GM10266 (cell line): ENCODE measurements around the gene MEIS1.

Experiments used
- DNase-seq: peaks from one replicate; pipeline ENCODE4 v3.0.0; 2012; ENCODE audit errors: extremely low spot score
- CTCF ChIP-seq: IDR thresholded peaks from 2 replicates; pipeline ENCODE4 v1.5.1; 2012; ENCODE audit warnings: mild to moderate bottlenecking, low read depth; ENCODE audit not compliant: control insufficient read depth, insufficient read depth; ENCODE audit errors: missing control alignments

MEIS1 gene

GRCh38 chr2:66562304-66562685, 127.4 kb downstream of the MEIS1 start:
- TF ChIP-seq CTCF: no peak
- no peak for DNase-seq

- DNase-seq: no peak
- TF ChIP-seq CTCF: no peak
Measured at GRCh38 chr2:66563473-66563872, 128.5 kb downstream of the MEIS1 start.

- no peak for DNase-seq
- no peak for TF ChIP-seq CTCF
Measured at GRCh38 chr2:66565291-66565690, 130.4 kb downstream of the MEIS1 start.

GRCh38 chr2:66566726-66567399, 131.9 kb downstream of the MEIS1 start:
- no peak for TF ChIP-seq CTCF
- DNase-seq: no peak

GRCh38 chr2:66567729-66568128, 132.8 kb downstream of the MEIS1 start:
- DNase-seq: no peak
- no peak for TF ChIP-seq CTCF

- TF ChIP-seq CTCF: no peak
- DNase-seq: no peak
Measured at GRCh38 chr2:66568650-66569300, 133.8 kb downstream of the MEIS1 start.

- no peak for TF ChIP-seq CTCF
- DNase-seq: no peak
Measured at GRCh38 chr2:66569321-66569851, 134.5 kb downstream of the MEIS1 start.
